Measurements from ENCODE around the gene PCP4. TPM values are rescaled to one million over a fixed set of nuclear protein-coding genes. Genes with fewer than 3 reads are reported as not detected.

Gene PCP4
- total RNA-seq, 2 donors from 2014 or later: 5.4 TPM; not detected in 1

- no peak overlapping the region for H3K4me3 ChIP-seq
- H3K27ac ChIP-seq: no peak overlapping the region
- no peaks in the 10 kb centered on the region for H3K4me1 ChIP-seq (ENCODE audit: control insufficient read depth in 1 of 2, low read depth in 2 of 2)
- no peaks in the 10 kb centered on the region for H3K9me3 ChIP-seq
- no peaks in the 10 kb centered on the region for H3K36me3 ChIP-seq
- TF ChIP-seq CTCF (IDR thresholded peaks at IDR 0.05): no peak
- ATAC-seq (ENCODE audit: insufficient number of reproducible peaks, low FRiP score, low read depth) (no peak), DNase-seq (ENCODE audit: low spot score) (no peak)
- no peaks in the 10 kb centered on the region for H3K27me3 ChIP-seq (replicated peaks; ENCODE audit: insufficient read depth)
Observed at GRCh38 chr21:39845571-39846130, 21.6 kb upstream of the PCP4 start.

GRCh38 chr21:39847877-39848276 is 19.4 kb upstream of the PCP4 start:
- ATAC-seq (ENCODE audit: insufficient number of reproducible peaks, low FRiP score, low read depth) (no peak), DNase-seq (ENCODE audit: low spot score) (no peak)
- Histone ChIP-seq H3K4me3 (no peak overlapping the region), H3K36me3 (no peaks in the 10 kb centered on the region), H3K27ac (no peak overlapping the region), H3K4me1 (ENCODE audit: control insufficient read depth in 1 of 2, low read depth in 2 of 2) (no peaks in the 10 kb centered on the region), H3K27me3 (replicated peaks; ENCODE audit: insufficient read depth) (no peaks in the 10 kb centered on the region), H3K9me3 (no peaks in the 10 kb centered on the region)
- no peak for TF ChIP-seq CTCF (IDR thresholded peaks at IDR 0.05)

- TF ChIP-seq CTCF (IDR thresholded peaks at IDR 0.05): no peak
- H3K27me3 ChIP-seq (replicated peaks; ENCODE audit: insufficient read depth): no peaks in the 10 kb centered on the region
- ATAC-seq (ENCODE audit: insufficient number of reproducible peaks, low FRiP score, low read depth) (no peak), DNase-seq (ENCODE audit: low spot score) (no peak)
- H3K4me1 ChIP-seq (ENCODE audit: control insufficient read depth in 1 of 2, low read depth in 2 of 2): no peaks in the 10 kb centered on the region
- H3K9me3 ChIP-seq: no peaks in the 10 kb centered on the region
- no peak overlapping the region for H3K4me3 ChIP-seq
- H3K36me3 ChIP-seq: no peaks in the 10 kb centered on the region
- no peak overlapping the region for H3K27ac ChIP-seq
Observed at GRCh38 chr21:39849014-39849655, 18.1 kb upstream of the PCP4 start.

- no peak for ATAC-seq (ENCODE audit: insufficient number of reproducible peaks, low FRiP score, low read depth)
- H3K4me3 ChIP-seq: no peak overlapping the region
- no peak for DNase-seq (ENCODE audit: low spot score)
- no peaks in the 10 kb centered on the region for H3K36me3 ChIP-seq
- no peaks in the 10 kb centered on the region for H3K4me1 ChIP-seq (ENCODE audit: control insufficient read depth in 1 of 2, low read depth in 2 of 2)
- no peaks in the 10 kb centered on the region for H3K9me3 ChIP-seq
- H3K27me3 ChIP-seq (replicated peaks; ENCODE audit: insufficient read depth): no peaks in the 10 kb centered on the region
- TF ChIP-seq CTCF (IDR thresholded peaks at IDR 0.05): no peak
- no peak overlapping the region for H3K27ac ChIP-seq
Observed at GRCh38 chr21:39850333-39850732, 16.9 kb upstream of the PCP4 start.

- DNase-seq (ENCODE audit: low spot score): no peak
- no peak for TF ChIP-seq CTCF (IDR thresholded peaks at IDR 0.05)
- no peak for ATAC-seq (ENCODE audit: insufficient number of reproducible peaks, low FRiP score, low read depth)
- H3K9me3 ChIP-seq: no peaks in the 10 kb centered on the region
- H3K27me3 ChIP-seq (replicated peaks; ENCODE audit: insufficient read depth): no peaks in the 10 kb centered on the region
- no peaks in the 10 kb centered on the region for H3K36me3 ChIP-seq
- H3K4me3 ChIP-seq: no peak overlapping the region
- H3K27ac ChIP-seq: no peak overlapping the region
- no peaks in the 10 kb centered on the region for H3K4me1 ChIP-seq (ENCODE audit: control insufficient read depth in 1 of 2, low read depth in 2 of 2)
Observed at GRCh38 chr21:39851002-39851618, 16.1 kb upstream of the PCP4 start.
